GM23338 (cell line): ENCODE measurements around the gene OR6C6. TPM values are rescaled to one million over a fixed set of nuclear protein-coding genes. Genes with fewer than 3 reads are reported as not detected.

Experiments used
- ATAC-seq: fragments of 200-7000 bp; cut with Tn5 transposase; 3 replicates; pipeline ENCODE4 v1.9.1; 2020
- DNase-seq: peaks from one replicate; pipeline ENCODE4 v3.0.0-alpha.2; 2015; ENCODE audit warnings: low spot score
- H2AFZ ChIP-seq: fragments of 200-600 bp; sonication (generic); 2 replicates; pipeline ENCODE4 v1.8.0; 2016; ENCODE audit warnings: antibody characterized with exemption, mild to moderate bottlenecking, moderate library complexity
- H3F3A ChIP-seq: fragments of 200-600 bp; sonication (generic); replicated peaks from 2 replicates; pipeline ENCODE4 v1.8.0; 2017; ENCODE audit warnings: antibody characterized with exemption, mixed run types, low read depth
- H3K27ac ChIP-seq: fragments of 200-600 bp; sonication (generic); 2 replicates; pipeline ENCODE4 v1.6.1; 2016; ENCODE audit warnings: low read depth
- H3K27me3 ChIP-seq: fragments of 200-600 bp; sonication (generic); 2 replicates; pipeline ENCODE4 v1.8.0; 2016; ENCODE audit warnings: mild to moderate bottlenecking, mixed run types, moderate library complexity; ENCODE audit not compliant: insufficient read depth
- H3K36me3 ChIP-seq: fragments of 200-600 bp; sonication (generic); 2 replicates; pipeline ENCODE4 v1.8.0; 2016; ENCODE audit warnings: mild to moderate bottlenecking; ENCODE audit not compliant: insufficient read depth
- H3K4me1 ChIP-seq: fragments of 200-600 bp; sonication (generic); 2 replicates; pipeline ENCODE4 v1.8.0; 2016; ENCODE audit warnings: mild to moderate bottlenecking, moderate library complexity; ENCODE audit not compliant: insufficient read depth
- H3K4me2 ChIP-seq: fragments of 200-600 bp; sonication (generic); 2 replicates; pipeline ENCODE4 v1.7.1; 2017; ENCODE audit warnings: mixed run types
- H3K4me3 ChIP-seq: fragments of 200-600 bp; sonication (generic); 2 replicates; pipeline ENCODE4 v1.6.1; 2016; ENCODE audit warnings: mixed run types
- H3K79me2 ChIP-seq: fragments of 200-600 bp; sonication (generic); replicated peaks from 2 replicates; pipeline ENCODE4 v1.8.0; 2017; ENCODE audit warnings: mild to moderate bottlenecking; ENCODE audit not compliant: insufficient read depth
- H3K9me2 ChIP-seq: fragments of 200-600 bp; sonication (generic); 2 replicates; pipeline ENCODE4 v1.8.0; 2017; ENCODE audit not compliant: insufficient read depth
- H4K20me1 ChIP-seq: fragments of 200-600 bp; sonication (generic); replicated peaks from 2 replicates; pipeline ENCODE4 v1.8.0; 2017; ENCODE audit warnings: mild to moderate bottlenecking; ENCODE audit not compliant: insufficient read depth
- H3K27ac Mint-ChIP-seq: 2 replicates; pipeline ENCODE4 v1.8.0; 2020; ENCODE audit warnings: inconsistent platforms, mild to moderate bottlenecking, moderate library complexity, mixed read lengths
- H3K27me3 Mint-ChIP-seq: 3 replicates; pipeline ENCODE4 v1.8.0; 2022; ENCODE audit warnings: low read depth, mild to moderate bottlenecking, moderate library complexity, mixed read lengths, inconsistent platforms; ENCODE audit not compliant: insufficient read depth, poor library complexity
- H3K36me3 Mint-ChIP-seq: 3 replicates; pipeline ENCODE4 v1.8.0; 2021; ENCODE audit warnings: low read depth, mild to moderate bottlenecking, inconsistent platforms, moderate library complexity, mixed read lengths
- H3K4me1 Mint-ChIP-seq: 3 replicates; pipeline ENCODE4 v1.8.0; 2020; ENCODE audit warnings: mild to moderate bottlenecking, inconsistent platforms, mixed read lengths
- H3K4me3 Mint-ChIP-seq: 3 replicates; pipeline ENCODE4 v1.8.0; 2021; ENCODE audit warnings: moderate library complexity, mild to moderate bottlenecking, inconsistent platforms, mixed read lengths
- H3K9me3 Mint-ChIP-seq: 3 replicates; pipeline ENCODE4 v1.8.0; 2020; ENCODE audit warnings: moderate library complexity, mild to moderate bottlenecking, inconsistent platforms, mixed read lengths
- CREB1 ChIP-seq: fragments of 250-450 bp; sonication (Bioruptor Pico); IDR thresholded peaks from 2 replicates; pipeline ENCODE4 v1.5.0; 2020; ENCODE audit warnings: low read depth, mild to moderate bottlenecking, moderate library complexity
- EZH2phosphoT487 ChIP-seq: fragments of 200-600 bp; sonication (generic); IDR thresholded peaks from one replicate; pipeline ENCODE4 v1.8.1; 2018; ENCODE audit warnings: antibody characterized with exemption; ENCODE audit not compliant: unreplicated experiment
- NANOG ChIP-seq: IDR thresholded peaks from 2 replicates; pipeline ENCODE4 v1.6.1; 2016; ENCODE audit warnings: antibody characterized with exemption, borderline replicate concordance
- STAT1 ChIP-seq: IDR thresholded peaks from one replicate; pipeline ENCODE4 v1.6.1; 2016; ENCODE audit warnings: antibody characterized with exemption; ENCODE audit not compliant: unreplicated experiment
- ZNF114 ChIP-seq: fragments of 250-450 bp; sonication (Bioruptor Pico); IDR thresholded peaks from 2 replicates; pipeline ENCODE4 v1.5.0; 2020; ENCODE audit warnings: mild to moderate bottlenecking, moderate library complexity
- ZNF331 ChIP-seq: fragments of 250-450 bp; sonication (Bioruptor Pico); IDR thresholded peaks from 2 replicates; pipeline ENCODE4 v1.5.0; 2020; ENCODE audit warnings: low read depth, mild to moderate bottlenecking, moderate library complexity
- polyA plus RNA-seq: library from polyadenylated mRNA; unstranded; fragments of >200 nt; fragmentation: Nextera tagmentation; extraction: Ambion mirVana; gene quantifications from 2 replicates; pipeline ENCODE4 v1.2.1, GENCODE V29; 2016
- total RNA-seq: library from RNA; depleted of rRNA; stranded (reverse); fragments of >200 nt; shearing (Covaris generic); gene quantifications from 2 replicates; pipeline ENCODE4 v1.2.3, GENCODE V29; 2014
- TF ChIP-seq, protein P1 (sequence below), 2 experiments: fragments of 200-600 bp in 1 of 2; sonication (generic) in 1 of 2; conservative IDR thresholded peaks; 2 replicates each; pipeline versions ENCODE4 v1.5.1 to v1.6.1; 2016 to 2017; ENCODE audit warnings: antibody characterized with exemption in 2 of 2, low read depth in 2 of 2, mild to moderate bottlenecking in 2 of 2, moderate library complexity in 1 of 2
- TF ChIP-seq, protein P2 (sequence below): IDR thresholded peaks from 2 replicates; pipeline ENCODE4 v1.6.1; 2016; ENCODE audit warnings: antibody characterized with exemption
- TF ChIP-seq, protein P3 (sequence below): IDR thresholded peaks from one replicate; pipeline ENCODE4 v1.6.1; 2018; ENCODE audit warnings: antibody characterized with exemption; ENCODE audit not compliant: unreplicated experiment

OR6C6 gene
- total and polyA plus RNA-seq, 2 experiments from 2014 or later: not detected

DNA sequence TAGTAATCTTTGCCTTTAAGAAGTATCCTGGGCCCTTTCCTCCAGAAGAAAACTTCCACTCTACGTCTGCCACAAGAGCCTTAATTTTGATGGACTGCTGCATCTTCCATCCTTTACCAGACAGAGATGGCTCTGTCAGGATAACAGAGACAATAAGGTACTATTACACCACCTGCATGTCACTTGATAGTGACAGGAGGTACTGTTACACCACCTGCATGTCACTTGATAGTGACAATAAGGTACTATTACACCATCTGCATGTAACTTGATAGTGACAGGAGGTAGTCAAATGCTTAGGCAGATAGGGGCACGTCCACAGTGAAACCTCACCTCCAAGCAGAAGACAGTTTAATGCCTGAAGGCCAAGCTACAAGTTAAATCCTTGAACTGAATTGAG, 38.1 kb downstream of the OR6C6 start:
- no peaks in the 10 kb centered on the region; the same call in 1 of the 3 replicates for H3K9me3 Mint-ChIP-seq
- Histone ChIP-seq H3K27ac (no peak overlapping the region), H3K4me2 (no peak overlapping the region), H3F3A (no peaks in the 10 kb centered on the region), H3K4me1 (no peaks in the 10 kb centered on the region), H4K20me1 (no peaks in the 10 kb centered on the region), H3K79me2 (no peaks in the 10 kb centered on the region), H2AFZ (no peak overlapping the region), H3K9me2 (no peaks in the 10 kb centered on the region), H3K4me3 (no peak overlapping the region), H3K27me3 (no peaks in the 10 kb centered on the region), H3K36me3 (no peaks in the 10 kb centered on the region)
- no peak overlapping the region for H3K4me3 Mint-ChIP-seq
- no peaks in the 10 kb centered on the region for H3K36me3 Mint-ChIP-seq
- H3K4me1 Mint-ChIP-seq: no peaks in the 10 kb centered on the region
- DNase-seq (no peak), ATAC-seq (no peak)
- no peaks in the 10 kb centered on the region for H3K27me3 Mint-ChIP-seq
- no peak overlapping the region for H3K27ac Mint-ChIP-seq
- TF ChIP-seq, protein P1, sequence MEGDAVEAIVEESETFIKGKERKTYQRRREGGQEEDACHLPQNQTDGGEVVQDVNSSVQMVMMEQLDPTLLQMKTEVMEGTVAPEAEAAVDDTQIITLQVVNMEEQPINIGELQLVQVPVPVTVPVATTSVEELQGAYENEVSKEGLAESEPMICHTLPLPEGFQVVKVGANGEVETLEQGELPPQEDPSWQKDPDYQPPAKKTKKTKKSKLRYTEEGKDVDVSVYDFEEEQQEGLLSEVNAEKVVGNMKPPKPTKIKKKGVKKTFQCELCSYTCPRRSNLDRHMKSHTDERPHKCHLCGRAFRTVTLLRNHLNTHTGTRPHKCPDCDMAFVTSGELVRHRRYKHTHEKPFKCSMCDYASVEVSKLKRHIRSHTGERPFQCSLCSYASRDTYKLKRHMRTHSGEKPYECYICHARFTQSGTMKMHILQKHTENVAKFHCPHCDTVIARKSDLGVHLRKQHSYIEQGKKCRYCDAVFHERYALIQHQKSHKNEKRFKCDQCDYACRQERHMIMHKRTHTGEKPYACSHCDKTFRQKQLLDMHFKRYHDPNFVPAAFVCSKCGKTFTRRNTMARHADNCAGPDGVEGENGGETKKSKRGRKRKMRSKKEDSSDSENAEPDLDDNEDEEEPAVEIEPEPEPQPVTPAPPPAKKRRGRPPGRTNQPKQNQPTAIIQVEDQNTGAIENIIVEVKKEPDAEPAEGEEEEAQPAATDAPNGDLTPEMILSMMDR (conservative IDR thresholded peaks at IDR 0.05; ENCODE audit: low read depth in 2 of 2): no peak
- no peak for TF ChIP-seq ZNF331 (CRISPR knock-in tag)

DNA sequence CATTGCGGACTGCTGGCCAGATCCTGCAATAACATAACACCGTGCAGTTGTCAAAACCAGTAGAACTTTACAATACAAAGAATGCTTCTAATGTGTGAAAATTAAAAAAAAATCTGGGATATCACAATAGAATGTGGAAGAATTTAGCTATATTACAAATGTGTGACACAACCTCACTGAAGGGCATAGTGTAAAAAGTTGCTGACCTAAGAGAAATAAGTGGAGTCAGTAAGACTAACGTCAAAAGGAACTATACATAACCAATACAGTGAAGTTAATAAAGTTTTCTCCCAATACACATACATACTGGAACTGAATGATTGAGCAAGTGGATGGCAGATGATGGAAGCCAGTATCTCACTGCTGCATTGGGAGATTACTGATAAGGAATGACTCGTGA, 39.5 kb downstream of the OR6C6 start:
- Histone ChIP-seq H3K27ac (no peak overlapping the region), H3K4me2 (no peak overlapping the region), H3K4me3 (no peak overlapping the region), H3K79me2 (no peaks in the 10 kb centered on the region), H3K4me1 (no peaks in the 10 kb centered on the region), H3K36me3 (no peaks in the 10 kb centered on the region), H3K27me3 (no peaks in the 10 kb centered on the region), H2AFZ (no peak overlapping the region), H3K9me2 (no peaks in the 10 kb centered on the region), H3F3A (no peaks in the 10 kb centered on the region), H4K20me1 (no peaks in the 10 kb centered on the region)
- DNase-seq: no peak
- no peaks in the 10 kb centered on the region for H3K4me1 Mint-ChIP-seq
- no peak overlapping the region for H3K27ac Mint-ChIP-seq
- no peaks in the 10 kb centered on the region; the same call in 1 of the 3 replicates for H3K9me3 Mint-ChIP-seq
- H3K4me3 Mint-ChIP-seq: no peak overlapping the region
- ATAC-seq: no peak
- no peaks in the 10 kb centered on the region for H3K27me3 Mint-ChIP-seq
- no peaks in the 10 kb centered on the region for H3K36me3 Mint-ChIP-seq
- TF ChIP-seq CREB1 (CRISPR knock-in tag) (no peak), EZH2phosphoT487 (no peak), NANOG (no peak), ZNF114 (CRISPR knock-in tag) (no peak), STAT1 (no peak)
- TF ChIP-seq, protein P2, sequence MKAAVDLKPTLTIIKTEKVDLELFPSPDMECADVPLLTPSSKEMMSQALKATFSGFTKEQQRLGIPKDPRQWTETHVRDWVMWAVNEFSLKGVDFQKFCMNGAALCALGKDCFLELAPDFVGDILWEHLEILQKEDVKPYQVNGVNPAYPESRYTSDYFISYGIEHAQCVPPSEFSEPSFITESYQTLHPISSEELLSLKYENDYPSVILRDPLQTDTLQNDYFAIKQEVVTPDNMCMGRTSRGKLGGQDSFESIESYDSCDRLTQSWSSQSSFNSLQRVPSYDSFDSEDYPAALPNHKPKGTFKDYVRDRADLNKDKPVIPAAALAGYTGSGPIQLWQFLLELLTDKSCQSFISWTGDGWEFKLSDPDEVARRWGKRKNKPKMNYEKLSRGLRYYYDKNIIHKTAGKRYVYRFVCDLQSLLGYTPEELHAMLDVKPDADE: no peak
- TF ChIP-seq, protein P1 (conservative IDR thresholded peaks at IDR 0.05; ENCODE audit: low read depth in 2 of 2): no peak
- TF ChIP-seq, protein P3, sequence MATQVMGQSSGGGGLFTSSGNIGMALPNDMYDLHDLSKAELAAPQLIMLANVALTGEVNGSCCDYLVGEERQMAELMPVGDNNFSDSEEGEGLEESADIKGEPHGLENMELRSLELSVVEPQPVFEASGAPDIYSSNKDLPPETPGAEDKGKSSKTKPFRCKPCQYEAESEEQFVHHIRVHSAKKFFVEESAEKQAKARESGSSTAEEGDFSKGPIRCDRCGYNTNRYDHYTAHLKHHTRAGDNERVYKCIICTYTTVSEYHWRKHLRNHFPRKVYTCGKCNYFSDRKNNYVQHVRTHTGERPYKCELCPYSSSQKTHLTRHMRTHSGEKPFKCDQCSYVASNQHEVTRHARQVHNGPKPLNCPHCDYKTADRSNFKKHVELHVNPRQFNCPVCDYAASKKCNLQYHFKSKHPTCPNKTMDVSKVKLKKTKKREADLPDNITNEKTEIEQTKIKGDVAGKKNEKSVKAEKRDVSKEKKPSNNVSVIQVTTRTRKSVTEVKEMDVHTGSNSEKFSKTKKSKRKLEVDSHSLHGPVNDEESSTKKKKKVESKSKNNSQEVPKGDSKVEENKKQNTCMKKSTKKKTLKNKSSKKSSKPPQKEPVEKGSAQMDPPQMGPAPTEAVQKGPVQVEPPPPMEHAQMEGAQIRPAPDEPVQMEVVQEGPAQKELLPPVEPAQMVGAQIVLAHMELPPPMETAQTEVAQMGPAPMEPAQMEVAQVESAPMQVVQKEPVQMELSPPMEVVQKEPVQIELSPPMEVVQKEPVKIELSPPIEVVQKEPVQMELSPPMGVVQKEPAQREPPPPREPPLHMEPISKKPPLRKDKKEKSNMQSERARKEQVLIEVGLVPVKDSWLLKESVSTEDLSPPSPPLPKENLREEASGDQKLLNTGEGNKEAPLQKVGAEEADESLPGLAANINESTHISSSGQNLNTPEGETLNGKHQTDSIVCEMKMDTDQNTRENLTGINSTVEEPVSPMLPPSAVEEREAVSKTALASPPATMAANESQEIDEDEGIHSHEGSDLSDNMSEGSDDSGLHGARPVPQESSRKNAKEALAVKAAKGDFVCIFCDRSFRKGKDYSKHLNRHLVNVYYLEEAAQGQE: no peak
